Central memory CD8-positive, alpha-beta T cell (primary cell): Measurements from ENCODE around the gene RASGRF2.
"Not testable (repeated sequence)": the region's sequence is repeated elsewhere in the genome, so short reads cannot be mapped to it uniquely, and the experiment has no call there.

Source experiments
- ATAC-seq: fragments of 150-1000 bp; cut with Tn5 transposase; replicated peaks from 2 replicates; pipeline ENCODE4 v1.10.0; 2022; ENCODE audit warnings: mild to moderate bottlenecking, moderate FRiP score, moderate number of reproducible peaks; ENCODE audit not compliant: poor library complexity, severe bottlenecking; ENCODE audit errors: extremely low read depth
- DNase-seq, 2 donors: peaks; one replicate each; pipeline ENCODE4 v3.0.0; 2021; ENCODE audit warnings: low spot score in 2 of 2
- H3K27ac Mint-ChIP-seq: one replicate; pipeline ENCODE4 v1.8.0; 2022; ENCODE audit warnings: low read depth, mild to moderate bottlenecking, moderate library complexity, mixed read lengths
- H3K27me3 Mint-ChIP-seq: one replicate; pipeline ENCODE4 v1.8.0; 2022; ENCODE audit warnings: mixed read lengths
- H3K36me3 Mint-ChIP-seq: one replicate; pipeline ENCODE4 v1.8.0; 2022; ENCODE audit warnings: mild to moderate bottlenecking, moderate library complexity, mixed read lengths; ENCODE audit not compliant: insufficient read depth
- H3K4me1 Mint-ChIP-seq: one replicate; pipeline ENCODE4 v1.8.0; 2022; ENCODE audit warnings: mixed read lengths
- H3K4me3 Mint-ChIP-seq: one replicate; pipeline ENCODE4 v1.8.0; 2022; ENCODE audit warnings: mild to moderate bottlenecking, moderate library complexity, mixed read lengths
- H3K9me3 Mint-ChIP-seq: one replicate; pipeline ENCODE4 v1.8.0; 2022; ENCODE audit warnings: mixed read lengths

Gene RASGRF2

DNA sequence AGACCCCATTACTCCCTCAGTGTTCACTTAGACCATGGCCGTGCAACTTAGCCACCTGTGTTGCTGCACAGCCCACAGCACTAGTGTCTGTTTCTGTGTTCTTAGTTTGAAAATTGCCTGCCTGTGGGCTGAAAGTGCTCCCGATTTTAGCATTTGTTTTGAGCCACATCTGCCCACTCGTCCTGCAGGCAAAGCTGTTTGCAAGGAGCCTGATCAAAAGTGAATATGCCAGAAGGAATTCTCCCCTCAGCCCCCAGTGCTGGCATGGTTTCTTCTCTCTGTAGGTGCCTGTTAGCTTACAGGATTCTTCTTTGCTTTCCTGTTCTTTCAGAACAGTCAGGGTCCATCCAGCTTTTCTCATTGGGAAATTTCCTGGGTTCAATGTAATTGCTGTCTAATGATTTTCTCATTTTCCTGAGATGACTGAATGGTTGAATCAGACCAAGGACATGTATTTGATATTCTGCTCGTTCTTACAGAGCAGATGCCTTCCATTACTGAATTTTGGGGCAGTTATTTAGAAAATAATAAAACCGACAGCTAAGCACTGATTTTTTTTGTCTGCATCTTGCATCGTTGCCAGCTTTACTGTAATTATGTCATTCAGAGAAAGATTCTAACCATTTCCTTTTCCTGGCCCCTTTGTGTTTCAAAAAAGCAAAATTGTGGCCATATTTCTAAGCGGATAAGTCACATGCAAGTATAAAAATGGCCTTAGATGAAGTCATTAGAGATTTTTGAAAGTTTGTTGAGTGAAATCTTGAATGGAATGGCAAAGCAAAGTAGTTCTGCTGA is 161.9 kb downstream of the RASGRF2 start:
- Mint-ChIP-seq H3K36me3 (peaks cover 17% of the 10 kb centered on the region), H3K4me1 (no peaks in the 10 kb centered on the region), H3K9me3 (no peaks in the 10 kb centered on the region), H3K27ac (no peak overlapping the region), H3K4me3 (no peak overlapping the region), H3K27me3 (no peaks in the 10 kb centered on the region)
- DNase-seq (no peak), ATAC-seq (no peak)

- H3K4me3 Mint-ChIP-seq, H3K27me3 Mint-ChIP-seq, H3K27ac Mint-ChIP-seq, ATAC-seq, DNase-seq, H3K4me1 Mint-ChIP-seq, H3K9me3 Mint-ChIP-seq: not testable (repeated sequence)
- peaks cover 22% of the 10 kb centered on the region for H3K36me3 Mint-ChIP-seq
Observed at GRCh38 chr5:81124689-81125088, 164.5 kb downstream of the RASGRF2 start.

GRCh38 chr5:81125959-81126358 is 165.8 kb downstream of the RASGRF2 start:
- no peaks in the 10 kb centered on the region for H3K4me1 Mint-ChIP-seq
- no peak for ATAC-seq
- H3K27me3 Mint-ChIP-seq, result no peaks in the 10 kb centered on the region
- H3K36me3 Mint-ChIP-seq, result peaks cover 23% of the 10 kb centered on the region
- H3K4me3 Mint-ChIP-seq, result no peak overlapping the region
- no peak overlapping the region for H3K27ac Mint-ChIP-seq
- H3K9me3 Mint-ChIP-seq, result no peaks in the 10 kb centered on the region
- no peak for DNase-seq

- peaks cover 19% of the 10 kb centered on the region for H3K36me3 Mint-ChIP-seq
- H3K4me3 Mint-ChIP-seq, result no peak overlapping the region
- H3K27ac Mint-ChIP-seq, result no peak overlapping the region
- ATAC-seq (no peak), DNase-seq (no peak)
- no peaks in the 10 kb centered on the region for H3K9me3 Mint-ChIP-seq
- no peaks in the 10 kb centered on the region for H3K4me1 Mint-ChIP-seq
- H3K27me3 Mint-ChIP-seq, result no peaks in the 10 kb centered on the region
Observed at GRCh38 chr5:81128416-81128815, 168.3 kb downstream of the RASGRF2 start.

DNA sequence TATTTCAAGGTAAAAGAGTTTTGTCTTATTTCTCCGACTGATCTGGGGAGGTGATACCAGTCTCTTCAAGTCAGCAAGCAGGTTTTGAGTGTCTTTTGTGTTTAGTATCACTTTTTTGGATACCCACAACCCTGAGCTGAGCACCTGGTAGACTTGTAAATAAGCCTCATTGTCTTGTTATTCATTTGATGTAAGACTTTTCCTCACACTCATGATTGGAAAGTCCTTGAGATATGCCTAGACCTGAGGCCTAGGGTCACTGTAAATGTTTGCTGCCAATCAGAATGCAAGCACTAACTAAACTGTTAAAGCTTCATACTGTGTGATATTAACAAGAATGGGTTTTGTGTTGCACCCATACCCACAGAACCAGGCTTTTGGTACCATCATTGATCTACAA is 172.2 kb downstream of the RASGRF2 start:
- H3K27me3 Mint-ChIP-seq, result no peaks in the 10 kb centered on the region
- H3K9me3 Mint-ChIP-seq, result no peaks in the 10 kb centered on the region
- H3K4me1 Mint-ChIP-seq, result no peaks in the 10 kb centered on the region
- no peak overlapping the region for H3K27ac Mint-ChIP-seq
- H3K36me3 Mint-ChIP-seq, result peaks cover 9% of the 10 kb centered on the region
- H3K4me3 Mint-ChIP-seq, result no peak overlapping the region
- DNase-seq (no peak), ATAC-seq (no peak)

- H3K4me1 Mint-ChIP-seq, result no peaks in the 10 kb centered on the region
- no peak overlapping the region for H3K27ac Mint-ChIP-seq
- DNase-seq, result no peak
- no peaks in the 10 kb centered on the region for H3K27me3 Mint-ChIP-seq
- no peak for ATAC-seq
- H3K4me3 Mint-ChIP-seq, result no peak overlapping the region
- H3K9me3 Mint-ChIP-seq, result no peaks in the 10 kb centered on the region
- peaks cover 5% of the 10 kb centered on the region for H3K36me3 Mint-ChIP-seq
Observed at GRCh38 chr5:81134066-81134465, 173.9 kb downstream of the RASGRF2 start.

DNA sequence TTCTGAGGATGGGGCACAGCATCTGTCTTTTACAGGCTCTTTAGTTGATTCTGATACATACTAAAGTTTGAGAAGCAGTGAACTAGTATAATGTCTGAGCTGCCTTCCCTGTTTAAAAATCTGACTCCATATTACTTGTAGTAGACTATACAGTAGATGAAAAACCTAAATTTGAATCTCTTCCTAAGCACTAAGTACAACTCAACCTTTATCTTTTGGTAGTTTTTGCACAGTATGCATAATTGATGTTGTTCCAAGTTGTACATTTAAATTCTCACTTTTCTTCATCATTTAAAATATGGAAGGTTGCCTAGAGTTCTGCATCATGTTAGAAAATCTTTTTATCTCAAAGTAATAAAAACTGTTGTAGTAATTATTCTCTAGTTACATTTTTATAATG is 174.4 kb downstream of the RASGRF2 start:
- no peak overlapping the region for H3K27ac Mint-ChIP-seq
- DNase-seq (no peak), ATAC-seq (no peak)
- no peak overlapping the region for H3K4me3 Mint-ChIP-seq
- no peaks in the 10 kb centered on the region for H3K4me1 Mint-ChIP-seq
- H3K36me3 Mint-ChIP-seq, result peaks cover 8% of the 10 kb centered on the region
- no peaks in the 10 kb centered on the region for H3K9me3 Mint-ChIP-seq
- no peaks in the 10 kb centered on the region for H3K27me3 Mint-ChIP-seq

DNA sequence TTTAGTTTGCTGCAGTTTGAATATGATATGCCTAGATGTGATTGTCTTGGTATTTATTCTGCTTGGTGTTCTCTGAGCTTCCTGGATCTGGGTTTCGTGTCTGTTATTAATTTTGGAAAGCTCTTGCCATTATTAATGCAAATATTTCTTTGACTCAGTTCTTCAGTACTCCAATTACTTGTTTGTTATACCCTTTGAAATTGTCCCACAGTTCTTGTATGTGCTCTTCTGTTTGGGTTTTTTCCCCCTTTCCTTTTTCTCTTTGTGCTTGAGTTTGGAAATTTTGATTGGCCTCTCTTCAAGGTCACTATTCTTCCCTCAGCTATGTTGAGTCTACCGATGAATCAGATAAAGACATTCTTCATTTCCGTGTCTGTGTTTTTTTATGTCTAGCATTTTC is 176.4 kb downstream of the RASGRF2 start:
- ATAC-seq, result no peak
- no peaks in the 10 kb centered on the region for H3K9me3 Mint-ChIP-seq
- H3K27me3 Mint-ChIP-seq, result no peaks in the 10 kb centered on the region
- H3K36me3 Mint-ChIP-seq, result peaks cover 4% of the 10 kb centered on the region
- no peaks in the 10 kb centered on the region for H3K4me1 Mint-ChIP-seq
- DNase-seq, result no peak
- H3K4me3 Mint-ChIP-seq, result no peak overlapping the region
- no peak overlapping the region for H3K27ac Mint-ChIP-seq

GRCh38 chr5:81137833-81138232 is 177.7 kb downstream of the RASGRF2 start:
- no peak overlapping the region for H3K27ac Mint-ChIP-seq
- no peak overlapping the region for H3K4me3 Mint-ChIP-seq
- no peaks in the 10 kb centered on the region for H3K4me1 Mint-ChIP-seq
- peaks cover 4% of the 10 kb centered on the region for H3K36me3 Mint-ChIP-seq
- H3K27me3 Mint-ChIP-seq, result no peaks in the 10 kb centered on the region
- ATAC-seq, result no peak
- no peak for DNase-seq
- no peaks in the 10 kb centered on the region for H3K9me3 Mint-ChIP-seq

GRCh38 chr5:81140441-81140840 is 180.3 kb downstream of the RASGRF2 start:
- Mint-ChIP-seq H3K27me3 (no peaks in the 10 kb centered on the region), H3K4me3 (no peak overlapping the region), H3K9me3 (no peaks in the 10 kb centered on the region), H3K27ac (no peak overlapping the region), H3K36me3 (peaks cover 3% of the 10 kb centered on the region), H3K4me1 (no peaks in the 10 kb centered on the region)
- DNase-seq (no peak), ATAC-seq (no peak)

DNA sequence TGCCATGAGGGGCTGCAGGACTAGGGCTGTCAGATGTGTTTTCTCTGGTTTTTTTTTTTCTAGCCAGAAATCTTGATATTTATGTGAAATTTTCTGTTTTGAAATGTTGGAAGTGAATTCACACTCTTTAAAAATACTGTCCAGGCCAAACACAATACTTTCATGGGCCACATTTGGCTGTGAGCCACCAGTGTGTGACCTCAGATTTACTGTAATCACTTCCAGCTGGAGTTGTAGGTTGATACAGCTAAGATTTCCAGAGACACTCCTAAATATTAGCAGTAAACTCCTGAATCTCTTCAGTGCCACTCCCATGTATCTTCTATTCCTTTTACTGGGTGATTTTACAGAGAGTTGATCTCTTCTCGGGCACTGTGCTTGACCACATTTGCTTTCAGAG is 180.8 kb downstream of the RASGRF2 start:
- no peaks in the 10 kb centered on the region for H3K27me3 Mint-ChIP-seq
- no peaks in the 10 kb centered on the region for H3K4me1 Mint-ChIP-seq
- no peaks in the 10 kb centered on the region for H3K9me3 Mint-ChIP-seq
- H3K36me3 Mint-ChIP-seq, result peaks cover 3% of the 10 kb centered on the region
- no peak overlapping the region for H3K27ac Mint-ChIP-seq
- ATAC-seq (no peak), DNase-seq (no peak)
- H3K4me3 Mint-ChIP-seq, result no peak overlapping the region

- Mint-ChIP-seq H3K27ac (no peak overlapping the region), H3K27me3 (no peaks in the 10 kb centered on the region), H3K4me1 (peaks cover 2% of the 10 kb centered on the region), H3K9me3 (no peaks in the 10 kb centered on the region), H3K4me3 (no peak overlapping the region), H3K36me3 (peaks cover 3% of the 10 kb centered on the region)
- DNase-seq (no peak), ATAC-seq (no peak)
Observed at GRCh38 chr5:81142108-81142507, 181.9 kb downstream of the RASGRF2 start.

- Mint-ChIP-seq H3K27me3 (no peaks in the 10 kb centered on the region), H3K4me1 (peaks cover 5% of the 10 kb centered on the region), H3K27ac (no peak overlapping the region), H3K4me3 (no peak overlapping the region), H3K9me3 (no peaks in the 10 kb centered on the region), H3K36me3 (no peaks in the 10 kb centered on the region)
- ATAC-seq (no peak), DNase-seq (no peak)
Observed at GRCh38 chr5:81145329-81145935, 185.3 kb downstream of the RASGRF2 start.
